Left lung (tissue), 10 donors: ENCODE data around the gene CABLES2. TPM values are rescaled to one million over a fixed set of nuclear protein-coding genes. Genes with fewer than 3 reads are reported as not detected.
A peak's percentile ranks its signal among the peaks of the same experiment; 100 is the strongest.

Experiments
- ATAC-seq: fragments of 200-7000 bp; cut with Tn5 transposase; one replicate; pipeline ENCODE4 v1.9.1; 2020; ENCODE audit warnings: moderate library complexity
- DNase-seq, 4 donors: peaks; one replicate each; pipeline ENCODE4 v3.0.0-alpha.2; 2013 to 2020
- H3K27ac ChIP-seq, 2 donors: fragments of 200-600 bp; sonication (generic) in 1 of 2; one replicate each; pipeline versions ENCODE4 v1.5.0 to v1.8.0; 2020 to 2021
- H3K27me3 ChIP-seq, 2 donors: fragments of 200-600 bp; sonication (generic) in 1 of 2; one replicate each; pipeline versions ENCODE4 v1.5.0 to v1.8.0; 2020 to 2021
- H3K36me3 ChIP-seq, 2 donors: fragments of 200-600 bp; sonication (generic) in 1 of 2; one replicate each; pipeline versions ENCODE4 v1.5.0 to v1.8.0; 2020 to 2021
- H3K4me1 ChIP-seq, 2 donors: fragments of 200-600 bp; one replicate each; pipeline ENCODE4 v1.8.0; 2021
- H3K4me3 ChIP-seq, 2 donors: fragments of 200-600 bp; sonication (generic) in 1 of 2; one replicate each; pipeline versions ENCODE4 v1.5.0 to v1.8.0; 2020 to 2021; ENCODE audit warnings: mild to moderate bottlenecking in 1 of 2
- H3K9me3 ChIP-seq, 2 donors: fragments of 200-600 bp; sonication (generic) in 1 of 2; one replicate each; pipeline versions ENCODE4 v1.5.0 to v1.8.0; 2020 to 2021
- CTCF ChIP-seq, 2 donors: fragments of 200-600 bp; sonication (generic) in 1 of 2; IDR thresholded peaks; one replicate each; pipeline versions ENCODE4 v1.5.0 to v1.8.0; 2021; ENCODE audit warnings: antibody characterized with exemption in 2 of 2
- intact Hi-C, 2 donors: fragments of 100-400 bp; cut with DNase I; formaldehyde crosslinking; loops; one replicate each; pipeline versions ENCODE4 v1.11.2 to v1.14.2; 2022
- polyA plus RNA-seq, 6 donors: library from polyadenylated mRNA; unstranded; fragments of 120-200 nt; gene quantifications; one replicate each; pipeline ENCODE4 v1.2.1, GENCODE V29; 2013; ENCODE audit not compliant: insufficient read length in 6 of 6
- total RNA-seq, 2 donors: library from RNA; stranded (reverse); fragmentation: NEBNext Ultra II Directional; extraction: Animal tissue kit (Norgen Biotek cat#: 25700); gene quantifications; one replicate each; pipeline ENCODE4 v1.2.1, GENCODE V29; 2021
- donor health status: DM: no; HTN: yes; CAD: no.
- donor health status: DM: no; HTN: no; CAD: no.

Gene CABLES2
- total and polyA plus RNA-seq, 8 donors, result 4.1 to 16.7 (median 13.2) TPM

GRCh38 chr20:62359043-62359490 lies 48.0 kb downstream of the CABLES2 start:
- Histone ChIP-seq H3K4me1 (peaks cover 45 to 92% of the 10 kb centered on the region in 2 donors), H3K4me3 (peak overlapping the region in 1 of 2 donors; percentile 13), H3K27me3 (peaks cover 0 to 15% of the 10 kb centered on the region in 2 donors), H3K27ac (peak overlapping the region; percentile 81 to 84), H3K36me3 (peaks cover 0 to 8% of the 10 kb centered on the region in 2 donors), H3K9me3 (no peaks in the 10 kb centered on the region)
- no peak for TF ChIP-seq CTCF (IDR thresholded peaks at IDR 0.05)
- intact Hi-C loops, result no loop called here
- DNase-seq (peak in 2 of 4 donors; percentile 51 to 79), ATAC-seq (no peak)

GRCh38 chr20:62358171-62359042 lies 48.7 kb downstream of the CABLES2 start:
- intact Hi-C loops, result no loop called here
- Histone ChIP-seq H3K4me3 (peak overlapping the region in 1 of 2 donors; percentile 13), H3K9me3 (no peaks in the 10 kb centered on the region), H3K27me3 (peaks cover 0 to 15% of the 10 kb centered on the region in 2 donors), H3K27ac (peak overlapping the region; percentile 81 to 84), H3K36me3 (peaks cover 0 to 8% of the 10 kb centered on the region in 2 donors), H3K4me1 (peaks cover 42 to 91% of the 10 kb centered on the region in 2 donors)
- TF ChIP-seq CTCF (IDR thresholded peaks at IDR 0.05), result no peak
- ATAC-seq (peak; percentile 29), DNase-seq (peak in 1 of 4 donors; percentile 89)

- Histone ChIP-seq H3K27me3 (peaks cover 0 to 15% of the 10 kb centered on the region in 2 donors), H3K27ac (peak overlapping the region; percentile 81 to 84), H3K4me3 (peak overlapping the region in 1 of 2 donors; percentile 13), H3K4me1 (peaks cover 42 to 86% of the 10 kb centered on the region in 2 donors), H3K36me3 (peaks cover 0 to 15% of the 10 kb centered on the region in 2 donors), H3K9me3 (no peaks in the 10 kb centered on the region)
- no peak for ATAC-seq
- intact Hi-C loops, result no loop called here
- DNase-seq, result peak in 1 of 4 donors; percentile 41
- no peak for TF ChIP-seq CTCF (IDR thresholded peaks at IDR 0.05)
Measured at GRCh38 chr20:62357681-62358080, 49.4 kb downstream of the CABLES2 start.

- intact Hi-C loops, result no loop called here
- ATAC-seq, result no peak
- peaks cover 0 to 15% of the 10 kb centered on the region in 2 donors for H3K27me3 ChIP-seq
- peaks cover 0 to 18% of the 10 kb centered on the region in 2 donors for H3K36me3 ChIP-seq
- H3K27ac ChIP-seq, result peak overlapping the region; percentile 81 to 84
- H3K9me3 ChIP-seq, result no peaks in the 10 kb centered on the region
- H3K4me1 ChIP-seq, result peaks cover 42 to 81% of the 10 kb centered on the region in 2 donors
- peak in 2 of 4 donors; percentile 54 to 84 for DNase-seq
- TF ChIP-seq CTCF (IDR thresholded peaks at IDR 0.05), result no peak
- no peak overlapping the region for H3K4me3 ChIP-seq
Measured at GRCh38 chr20:62357187-62357667, 49.9 kb downstream of the CABLES2 start.
